ENCODE results near the gene RAPGEF6.
"Not testable (repeated sequence)": the region's sequence is repeated elsewhere in the genome, so short reads cannot be mapped to it uniquely, and the experiment has no call there.

The RAPGEF6 gene

GRCh38 chr5:131607903-131608540, 27.0 kb downstream of the RAPGEF6 start:
- DNase-seq (ENCODE audit: low read depth) = no peak

- no peak for DNase-seq (ENCODE audit: low read depth)
These were observed 27.6 kb downstream of the RAPGEF6 start for GRCh38 chr5:131607418-131607817.

DNA sequence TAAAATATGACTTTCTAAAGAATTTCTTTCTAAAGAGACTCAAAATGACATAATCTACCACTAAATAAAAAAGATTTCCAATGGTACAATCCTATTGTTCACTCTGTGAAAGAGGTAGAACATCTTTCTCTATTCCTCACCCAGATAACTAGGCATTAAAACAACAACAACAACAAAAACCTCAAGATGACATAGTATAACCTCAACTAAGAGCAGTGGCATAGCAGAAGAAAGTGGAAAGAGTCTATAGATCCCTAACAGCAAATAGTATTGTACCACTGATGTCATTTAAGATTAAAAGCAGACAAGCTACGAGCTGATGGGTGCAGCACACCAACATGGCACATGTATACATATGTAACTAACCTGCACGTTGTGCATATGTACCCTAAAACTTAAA, 29.9 kb downstream of the RAPGEF6 start:
- no peak for DNase-seq (ENCODE audit: low read depth)

DNA sequence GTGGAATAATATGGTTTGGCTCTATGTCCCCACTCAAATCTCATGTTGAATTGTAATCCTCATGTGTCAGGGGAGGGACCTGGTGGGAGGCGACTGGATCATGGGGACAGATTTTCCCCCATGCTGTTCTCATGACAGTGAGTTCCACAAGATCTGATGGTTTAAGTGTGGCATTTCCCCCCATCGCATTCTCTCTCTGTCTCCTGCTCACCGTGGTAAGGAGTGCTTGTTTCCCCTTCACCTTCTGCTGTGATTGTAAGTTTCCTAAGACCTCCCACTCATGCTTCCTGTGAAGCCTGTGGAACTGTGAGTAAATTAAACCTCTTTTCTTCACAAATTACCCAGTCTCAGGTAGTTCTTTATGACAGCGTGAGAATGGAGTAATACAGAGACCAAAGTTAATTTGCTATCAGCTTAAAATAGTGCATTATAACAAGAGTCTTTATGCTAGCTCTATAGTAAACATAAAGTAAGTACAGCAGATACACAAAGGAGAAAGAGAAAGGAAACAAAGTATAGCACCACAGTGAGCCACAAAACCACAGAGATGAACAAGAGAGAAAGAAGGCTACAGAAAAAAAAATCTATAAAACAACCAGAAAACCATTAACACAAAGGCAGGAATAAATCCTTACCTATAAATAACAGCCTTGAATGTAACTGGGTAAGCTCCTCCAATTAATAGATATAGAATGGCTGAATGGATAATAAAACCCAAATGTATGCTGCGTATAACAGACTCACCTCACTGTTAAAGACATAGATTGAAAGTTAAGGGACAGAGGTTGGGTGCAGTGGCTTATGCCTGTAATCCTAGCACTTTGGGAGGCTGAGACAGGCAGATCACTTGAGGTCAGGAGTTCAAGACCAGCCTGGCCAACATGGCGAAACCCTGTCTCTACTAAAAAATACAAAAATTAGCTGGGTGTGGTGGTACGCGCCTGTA, 39.7 kb downstream of the RAPGEF6 start:
- DNase-seq (ENCODE audit: low read depth) = no peak

DNA sequence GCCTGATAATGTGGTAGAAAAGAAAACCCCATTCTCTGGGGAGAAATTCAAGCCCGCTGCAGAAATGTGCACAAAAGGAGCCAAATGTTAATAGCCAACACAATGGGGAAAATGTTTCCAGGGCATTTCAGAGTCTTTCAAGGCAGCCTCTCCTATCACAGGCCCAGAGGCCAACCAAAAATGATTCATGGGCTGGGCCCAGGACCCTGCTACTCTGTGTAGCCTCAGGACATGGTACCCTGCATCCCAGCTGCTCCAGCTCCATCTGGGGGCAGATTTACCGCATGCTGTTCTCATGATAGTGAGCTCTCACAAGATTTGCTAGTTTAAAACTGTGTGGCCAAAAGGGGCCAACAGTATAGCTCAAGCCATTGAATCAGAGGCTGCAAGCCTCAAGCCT, 41.1 kb downstream of the RAPGEF6 start:
- DNase-seq (ENCODE audit: low read depth) = no peak

DNA sequence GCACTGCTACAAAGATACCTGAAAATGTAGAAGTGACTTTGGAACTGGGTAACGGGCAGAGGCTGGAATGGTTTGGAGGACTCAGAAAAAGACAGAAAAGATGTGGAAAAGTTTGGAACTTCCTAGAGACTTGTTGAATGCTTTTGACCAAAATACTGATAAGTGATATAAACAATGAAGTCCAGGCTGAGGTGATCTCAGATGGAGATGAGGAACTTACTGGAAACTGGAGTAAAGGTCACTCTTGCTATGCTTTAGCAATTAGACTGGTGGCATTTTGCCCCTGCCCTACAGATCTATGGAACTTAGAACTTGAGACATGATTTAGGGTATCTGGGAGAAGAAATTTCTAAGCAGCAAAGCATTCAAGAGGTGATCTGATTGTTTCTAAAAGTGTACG, 41.6 kb downstream of the RAPGEF6 start:
- not testable (repeated sequence) for DNase-seq (ENCODE audit: low read depth)

DNA sequence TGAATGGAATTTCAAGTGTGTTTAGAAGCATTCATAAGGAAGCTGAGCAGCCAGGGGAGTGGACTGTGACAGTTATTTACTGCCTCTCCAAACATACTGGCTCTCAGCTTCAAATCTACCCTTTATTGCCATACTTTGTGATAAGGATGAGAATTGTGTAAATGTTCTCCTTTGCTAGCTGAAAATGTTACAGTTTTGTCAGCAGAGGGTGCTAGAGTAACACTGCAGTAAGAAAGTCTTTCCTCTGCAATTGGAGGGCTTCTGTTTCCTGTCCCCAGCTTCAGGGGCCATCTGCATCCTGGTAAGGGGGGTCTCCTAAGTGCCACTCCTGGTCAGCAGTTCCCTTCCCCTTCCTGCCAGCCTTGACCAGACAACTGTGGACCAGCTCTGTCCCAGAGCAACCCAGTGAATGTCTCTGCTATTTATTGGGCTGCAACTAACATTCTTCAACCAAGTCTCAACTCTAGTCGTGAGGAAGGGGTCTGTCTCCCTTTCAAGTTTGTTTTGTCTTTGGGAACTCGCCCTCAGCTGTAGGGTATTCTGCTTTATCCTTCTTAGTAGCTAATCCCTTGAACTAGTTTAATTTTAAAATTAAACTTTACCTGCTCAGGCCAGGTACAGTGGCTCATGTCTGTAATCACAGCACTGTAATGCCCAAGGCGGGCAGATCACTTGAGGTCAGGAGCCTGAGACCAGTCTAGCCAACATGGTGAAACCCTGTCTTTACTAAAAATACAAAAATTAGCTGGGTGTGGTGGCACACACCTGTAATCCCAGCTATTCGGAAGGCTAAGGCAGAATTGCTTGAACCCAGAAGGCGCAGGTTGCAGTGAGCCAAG, 45.3 kb downstream of the RAPGEF6 start:
- peak; percentile 22 for DNase-seq (ENCODE audit: low read depth)

GRCh38 chr5:131587541-131587940, 47.5 kb downstream of the RAPGEF6 start:
- DNase-seq (ENCODE audit: low read depth) = peak; percentile 13

- DNase-seq (ENCODE audit: low read depth) = no peak
These were observed 53.3 kb downstream of the RAPGEF6 start for GRCh38 chr5:131581702-131582101.

DNA sequence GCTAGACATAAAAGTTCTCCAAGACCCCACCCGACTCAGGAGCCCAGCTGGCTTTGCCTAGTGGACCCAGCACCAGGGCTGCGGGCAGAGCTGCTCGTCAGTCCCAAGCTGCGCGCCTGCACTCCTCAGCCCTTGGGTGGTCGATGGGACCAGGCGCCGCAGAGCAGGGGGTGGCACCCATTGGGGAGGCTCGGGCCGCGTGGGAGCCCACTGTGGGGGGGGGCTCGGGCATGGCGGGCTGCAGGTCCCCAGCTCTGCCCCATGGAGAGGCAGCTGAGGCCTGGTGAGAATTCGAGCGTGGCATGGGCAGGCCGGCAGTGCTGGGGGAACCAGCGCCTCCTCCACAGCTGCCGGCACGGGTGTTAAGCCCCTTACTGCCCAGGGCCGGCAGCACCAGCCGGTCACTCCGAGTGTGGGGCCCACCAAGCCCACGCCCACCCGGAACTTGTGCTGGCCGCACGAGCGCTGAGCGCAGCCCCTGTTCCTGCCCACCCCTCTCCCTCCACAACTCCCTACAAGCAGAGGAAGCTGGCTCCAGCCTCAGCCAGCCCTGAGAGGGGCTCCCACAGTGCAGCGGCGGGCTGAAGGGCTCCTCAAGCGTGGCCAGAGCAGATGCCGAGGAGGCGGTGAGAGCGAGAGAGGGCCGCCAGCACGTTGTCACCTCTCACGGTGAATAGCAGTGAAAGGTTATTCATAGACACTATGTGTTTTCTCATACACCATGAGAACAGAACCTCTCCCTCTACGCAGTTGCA, 54.9 kb downstream of the RAPGEF6 start:
- DNase-seq (ENCODE audit: low read depth) = no peak

DNA sequence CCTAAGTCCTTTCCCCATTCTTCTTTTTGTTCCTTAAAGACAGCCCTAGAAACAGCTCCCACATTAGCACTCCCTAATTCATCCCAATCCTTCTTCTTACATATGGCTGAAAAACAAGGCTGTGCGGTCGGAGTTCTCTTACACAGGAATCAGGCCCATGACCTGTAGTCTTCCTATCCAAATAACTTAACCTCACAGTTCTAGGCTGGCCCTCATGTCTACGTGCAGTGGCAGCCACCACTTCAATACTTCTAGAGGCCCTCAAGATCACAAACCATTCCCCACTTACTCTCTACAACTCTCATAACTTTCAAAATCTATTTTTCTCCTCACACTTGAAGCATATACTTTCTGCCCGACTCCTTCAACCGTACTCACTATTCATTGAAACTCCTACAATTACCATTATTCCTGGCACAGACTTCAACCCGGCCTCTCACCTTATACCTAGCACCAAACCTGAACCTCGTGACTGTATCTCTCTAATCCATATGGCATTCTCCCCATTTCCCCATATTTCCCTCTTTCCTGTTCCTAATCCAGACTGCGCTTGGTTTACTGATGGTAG, 59.3 kb downstream of the RAPGEF6 start:
- DNase-seq (ENCODE audit: low read depth) = no peak

DNA sequence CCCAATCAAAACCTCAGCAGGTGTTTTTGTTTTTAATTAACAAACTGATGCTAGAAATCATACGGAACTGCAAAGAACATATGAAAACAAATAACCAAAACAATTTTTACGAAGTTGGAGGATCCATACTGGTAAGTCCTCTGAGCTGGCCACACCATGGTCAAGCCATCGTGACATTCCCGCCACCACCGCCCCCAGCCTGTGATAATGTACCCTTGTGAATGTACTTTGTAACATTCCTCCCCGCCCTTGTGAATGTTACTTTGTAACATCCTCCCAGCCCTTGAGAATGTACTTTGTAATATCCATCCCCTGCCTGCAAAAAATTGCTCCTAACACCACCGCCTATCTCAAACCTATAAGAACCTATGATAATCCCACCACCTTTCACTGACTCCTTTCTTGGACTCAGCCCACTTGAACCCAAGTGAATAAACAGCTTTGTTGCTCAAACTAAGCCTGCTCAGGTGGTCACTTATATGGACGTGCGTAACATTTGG, 63.3 kb downstream of the RAPGEF6 start:
- no peak for DNase-seq (ENCODE audit: low read depth)

- DNase-seq (ENCODE audit: low read depth) = no peak
These were observed 64.3 kb downstream of the RAPGEF6 start for GRCh38 chr5:131570757-131571156.

- DNase-seq (ENCODE audit: low read depth) = no peak
These were observed 70.8 kb downstream of the RAPGEF6 start for GRCh38 chr5:131564229-131564652.

GRCh38 chr5:131563434-131564228, 71.4 kb downstream of the RAPGEF6 start:
- DNase-seq (ENCODE audit: low read depth) = no peak

- no peak for DNase-seq (ENCODE audit: low read depth)
These were observed 84.4 kb downstream of the RAPGEF6 start for GRCh38 chr5:131550606-131551005.

DNA sequence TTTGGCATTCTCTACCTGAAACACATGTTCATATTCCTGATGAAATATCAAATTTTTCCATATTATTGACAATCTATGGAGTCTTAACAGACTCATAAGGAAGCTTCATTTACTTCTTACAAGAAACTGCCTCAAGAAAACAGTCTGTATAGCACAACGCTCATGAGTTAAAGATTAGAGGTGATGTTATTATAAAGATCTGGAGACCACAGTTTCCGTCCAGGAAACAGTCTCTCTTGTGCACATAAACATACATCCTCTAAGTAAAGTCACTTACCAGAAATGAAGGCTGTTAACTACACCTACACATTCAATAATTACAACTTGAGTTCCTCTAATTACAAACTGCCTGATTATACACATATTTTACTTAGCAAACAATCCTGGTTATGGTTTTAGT, 86.9 kb downstream of the RAPGEF6 start:
- DNase-seq (ENCODE audit: low read depth) = no peak

- DNase-seq (ENCODE audit: low read depth) = peak; percentile 57
These were observed 89.2 kb downstream of the RAPGEF6 start for GRCh38 chr5:131545845-131546244.

GRCh38 chr5:131542723-131543122, 92.3 kb downstream of the RAPGEF6 start:
- DNase-seq (ENCODE audit: low read depth) = no peak

DNA sequence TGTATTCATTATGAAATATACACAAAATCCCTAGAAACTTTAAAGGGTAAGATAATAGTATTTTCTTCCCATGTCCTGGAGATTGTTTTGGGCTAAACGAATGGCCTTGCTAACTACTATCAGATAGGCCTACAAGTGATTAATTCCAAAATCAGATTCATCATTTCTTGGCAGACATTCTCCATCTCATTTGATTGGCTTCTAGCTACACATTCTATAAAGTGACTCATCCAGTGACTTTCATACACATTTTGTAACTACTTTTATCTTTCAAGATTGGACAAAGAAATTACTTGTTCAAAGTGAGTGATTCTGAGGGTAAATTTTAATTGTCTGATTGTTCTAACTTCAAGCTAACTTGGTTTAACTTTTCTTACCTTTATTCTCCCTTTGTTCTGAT, 93.3 kb downstream of the RAPGEF6 start:
- peak; percentile 50 for DNase-seq (ENCODE audit: low read depth)
